GM18907 (cell line): ENCODE measurements around the gene SPART.

Source experiments
- ATAC-seq: cut with Tn5 transposase; IDR thresholded peaks from one replicate; pipeline ENCODE4 v1.9.1; 2021; ENCODE audit warnings: mild to moderate bottlenecking, moderate library complexity; ENCODE audit not compliant: unreplicated experiment

Gene SPART

GRCh38 chr13:36346222-36347083 lies at the start of gene SPART:
TSS of gene SPART (minus strand) at chr13:36346394. CDS start at chr13:36335830, 10,564 bp downstream.
- ATAC-seq = peak; percentile 98

- no peak for ATAC-seq
Measured at GRCh38 chr13:36395280-36395679, 49.1 kb upstream of the SPART start.

- no peak for ATAC-seq
Measured at GRCh38 chr13:36385489-36385888, 39.3 kb upstream of the SPART start.

GRCh38 chr13:36382030-36382429 lies 35.8 kb upstream of the SPART start:
- no peak for ATAC-seq

- ATAC-seq = no peak
Measured at GRCh38 chr13:36377826-36378468, 31.8 kb upstream of the SPART start.

- no peak for ATAC-seq
Measured at GRCh38 chr13:36374063-36374462, 27.9 kb upstream of the SPART start.

GRCh38 chr13:36371185-36371584 lies 25.0 kb upstream of the SPART start:
- ATAC-seq = no peak

GRCh38 chr13:36370108-36370429 lies 23.9 kb upstream of the SPART start:
- ATAC-seq = no peak

- no peak for ATAC-seq
Measured at GRCh38 chr13:36369268-36370107, 23.3 kb upstream of the SPART start.

GRCh38 chr13:36366031-36366430 lies 19.8 kb upstream of the SPART start:
- no peak for ATAC-seq

GRCh38 chr13:36363366-36363863 lies 17.2 kb upstream of the SPART start:
- no peak for ATAC-seq

GRCh38 chr13:36362914-36363313 lies 16.7 kb upstream of the SPART start:
- peak; percentile 75 for ATAC-seq

GRCh38 chr13:36362251-36362650 lies 16.1 kb upstream of the SPART start:
- ATAC-seq = peak; percentile 53

- no peak for ATAC-seq
Measured at GRCh38 chr13:36360903-36361302, 14.7 kb upstream of the SPART start.

GRCh38 chr13:36359301-36359950 lies 13.2 kb upstream of the SPART start:
- no peak for ATAC-seq

- ATAC-seq = no peak
Measured at GRCh38 chr13:36358175-36358718, 12.1 kb upstream of the SPART start.

GRCh38 chr13:36357692-36358091 lies 11.5 kb upstream of the SPART start:
- ATAC-seq = no peak

- no peak for ATAC-seq
Measured at GRCh38 chr13:36357231-36357630, 11.0 kb upstream of the SPART start.

- ATAC-seq = no peak
Measured at GRCh38 chr13:36356058-36356457, 9.9 kb upstream of the SPART start.

GRCh38 chr13:36355632-36356031 lies 9.4 kb upstream of the SPART start:
- ATAC-seq = no peak
